Measurements from ENCODE around the gene SYCP3. TPM values are rescaled to one million over a fixed set of nuclear protein-coding genes. Genes with fewer than 3 reads are reported as not detected.

SYCP3 gene
- total RNA-seq, 1 donor from 2014 or later = not detected

GRCh38 chr12:101691503-101692096 is 47.7 kb downstream of the SYCP3 start:
- FAIRE-seq = no peak
- peaks cover 7% of the 10 kb centered on the region for H3K27me3 Mint-ChIP-seq (ENCODE audit: low read depth, unreplicated experiment)
- Histone ChIP-seq H4K20me1 (ENCODE audit: insufficient read depth, low read length) (no peaks in the 10 kb centered on the region), H3K36me3 (ENCODE audit: insufficient read depth, low read length) (no peaks in the 10 kb centered on the region), H2AFZ (ENCODE audit: low read depth, low read length) (no peak overlapping the region), H3K4me2 (ENCODE audit: low read length) (no peak overlapping the region), H3K27me3 (ENCODE audit: insufficient read depth, low read length) (no peaks in the 10 kb centered on the region), H3K9ac (ENCODE audit: low read length) (no peak overlapping the region), H3K4me3 (ENCODE audit: insufficient read depth, low read depth, low read length) (no peak overlapping the region), H3K79me2 (ENCODE audit: insufficient read depth, low read length) (no peaks in the 10 kb centered on the region), H3K4me1 (ENCODE audit: insufficient read depth, low read length) (peaks cover under 1% of the 10 kb centered on the region), H3K27ac (ENCODE audit: low read depth, low read length) (no peak overlapping the region), H3K9me3 (ENCODE audit: insufficient read depth, low read depth, low read length) (no peaks in the 10 kb centered on the region)
- TF ChIP-seq CTCF (IDR thresholded peaks at IDR 0.05; ENCODE audit: insufficient read depth, low read depth, low read length) = no peak
- no peak for TF ChIP-seq EZH2 (IDR thresholded peaks at IDR 0.05; ENCODE audit: insufficient read depth, low read length)
- no peaks in the 10 kb centered on the region for H3K9me3 Mint-ChIP-seq (ENCODE audit: unreplicated experiment)
- peaks cover 4% of the 10 kb centered on the region for H3K4me1 Mint-ChIP-seq (ENCODE audit: low read depth, unreplicated experiment)
- no peak overlapping the region for H3K27ac Mint-ChIP-seq (ENCODE audit: unreplicated experiment)
- no peak for DNase-seq (ENCODE audit: low read depth)
- H3K4me3 Mint-ChIP-seq (ENCODE audit: unreplicated experiment) = no peak overlapping the region
- H3K36me3 Mint-ChIP-seq (ENCODE audit: low read depth, unreplicated experiment) = no peaks in the 10 kb centered on the region

- Mint-ChIP-seq H3K4me1 (ENCODE audit: low read depth, unreplicated experiment) (peaks cover 2% of the 10 kb centered on the region), H3K9me3 (ENCODE audit: unreplicated experiment) (no peaks in the 10 kb centered on the region), H3K36me3 (ENCODE audit: low read depth, unreplicated experiment) (no peaks in the 10 kb centered on the region), H3K4me3 (ENCODE audit: unreplicated experiment) (no peak overlapping the region), H3K27me3 (ENCODE audit: low read depth, unreplicated experiment) (peaks cover 7% of the 10 kb centered on the region), H3K27ac (ENCODE audit: unreplicated experiment) (no peak overlapping the region)
- H3K4me2 ChIP-seq (ENCODE audit: low read length) = no peak overlapping the region
- H3K9me3 ChIP-seq (ENCODE audit: insufficient read depth, low read depth, low read length) = no peaks in the 10 kb centered on the region
- no peaks in the 10 kb centered on the region for H3K36me3 ChIP-seq (ENCODE audit: insufficient read depth, low read length)
- no peak overlapping the region for H3K27ac ChIP-seq (ENCODE audit: low read depth, low read length)
- DNase-seq (ENCODE audit: low read depth) (no peak), FAIRE-seq (no peak)
- H2AFZ ChIP-seq (ENCODE audit: low read depth, low read length) = no peak overlapping the region
- H4K20me1 ChIP-seq (ENCODE audit: insufficient read depth, low read length) = no peaks in the 10 kb centered on the region
- TF ChIP-seq CTCF (IDR thresholded peaks at IDR 0.05; ENCODE audit: insufficient read depth, low read depth, low read length) = no peak
- TF ChIP-seq EZH2 (IDR thresholded peaks at IDR 0.05; ENCODE audit: insufficient read depth, low read length) = no peak
- H3K4me3 ChIP-seq (ENCODE audit: insufficient read depth, low read depth, low read length) = no peak overlapping the region
- H3K9ac ChIP-seq (ENCODE audit: low read length) = no peak overlapping the region
- H3K79me2 ChIP-seq (ENCODE audit: insufficient read depth, low read length) = no peaks in the 10 kb centered on the region
- no peaks in the 10 kb centered on the region for H3K27me3 ChIP-seq (ENCODE audit: insufficient read depth, low read length)
- H3K4me1 ChIP-seq (ENCODE audit: insufficient read depth, low read length) = no peaks in the 10 kb centered on the region
These were observed 48.6 kb downstream of the SYCP3 start for GRCh38 chr12:101690544-101691098.

GRCh38 chr12:101686176-101686575 is 53.1 kb downstream of the SYCP3 start:
- H3K4me3 Mint-ChIP-seq (ENCODE audit: unreplicated experiment) = no peak overlapping the region
- no peak overlapping the region for H3K9ac ChIP-seq (ENCODE audit: low read length)
- no peak overlapping the region for H3K4me2 ChIP-seq (ENCODE audit: low read length)
- FAIRE-seq (no peak), DNase-seq (ENCODE audit: low read depth) (no peak)
- TF ChIP-seq CTCF (IDR thresholded peaks at IDR 0.05; ENCODE audit: insufficient read depth, low read depth, low read length) = no peak
- no peak for TF ChIP-seq EZH2 (IDR thresholded peaks at IDR 0.05; ENCODE audit: insufficient read depth, low read length)
- H3K9me3 Mint-ChIP-seq (ENCODE audit: unreplicated experiment) = no peaks in the 10 kb centered on the region
- no peaks in the 10 kb centered on the region for H4K20me1 ChIP-seq (ENCODE audit: insufficient read depth, low read length)
- no peak overlapping the region for H3K27ac Mint-ChIP-seq (ENCODE audit: unreplicated experiment)
- H3K27me3 Mint-ChIP-seq (ENCODE audit: low read depth, unreplicated experiment) = peaks cover 3% of the 10 kb centered on the region
- H2AFZ ChIP-seq (ENCODE audit: low read depth, low read length) = no peak overlapping the region
- H3K9me3 ChIP-seq (ENCODE audit: insufficient read depth, low read depth, low read length) = no peaks in the 10 kb centered on the region
- H3K4me1 Mint-ChIP-seq (ENCODE audit: low read depth, unreplicated experiment) = peaks cover 3% of the 10 kb centered on the region
- H3K36me3 ChIP-seq (ENCODE audit: insufficient read depth, low read length) = no peaks in the 10 kb centered on the region
- H3K79me2 ChIP-seq (ENCODE audit: insufficient read depth, low read length) = no peaks in the 10 kb centered on the region
- H3K27ac ChIP-seq (ENCODE audit: low read depth, low read length) = no peak overlapping the region
- H3K27me3 ChIP-seq (ENCODE audit: insufficient read depth, low read length) = no peaks in the 10 kb centered on the region
- H3K36me3 Mint-ChIP-seq (ENCODE audit: low read depth, unreplicated experiment) = no peaks in the 10 kb centered on the region
- H3K4me3 ChIP-seq (ENCODE audit: insufficient read depth, low read depth, low read length) = no peak overlapping the region
- H3K4me1 ChIP-seq (ENCODE audit: insufficient read depth, low read length) = no peaks in the 10 kb centered on the region

Measured in astrocyte (in vitro differentiated cells and primary cell).